SW480 (cell line): Measurements from ENCODE around the gene ANKUB1.

Experiments used
- DNase-seq: peaks from one replicate; pipeline ENCODE4 v3.0.0-alpha.2; 2016; ENCODE audit warnings: low spot score

The ANKUB1 gene

DNA sequence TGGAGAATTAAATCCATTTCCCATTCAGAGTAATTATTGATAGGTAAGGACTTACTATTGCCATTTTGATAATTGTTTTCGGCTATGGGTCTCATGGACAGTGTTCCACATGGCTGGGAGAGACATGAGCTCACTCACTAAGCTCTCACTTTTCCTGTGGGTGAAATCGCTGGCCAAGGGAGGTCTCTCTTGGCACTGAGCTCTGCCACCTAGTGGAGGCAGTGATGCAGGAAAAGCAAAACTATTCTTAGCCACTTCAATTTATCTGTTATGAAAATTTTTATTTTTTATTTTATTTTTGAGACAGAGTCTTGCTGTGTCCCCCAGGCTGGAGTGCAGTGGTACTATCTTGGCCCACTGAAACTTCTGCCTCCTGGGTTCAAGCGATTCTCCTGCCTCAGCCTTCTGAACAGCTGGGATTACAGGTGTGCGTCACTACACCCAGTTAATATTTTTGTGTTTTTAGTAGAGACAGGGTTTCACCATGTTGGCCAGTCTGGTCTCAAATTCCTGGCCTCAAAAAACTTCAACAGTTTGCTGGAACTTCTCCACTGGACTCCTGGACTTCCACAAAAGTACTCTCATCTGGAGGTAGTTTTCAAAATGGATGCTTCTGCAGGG, 16.0 kb upstream of the ANKUB1 start:
- DNase-seq: peak; percentile 73

DNA sequence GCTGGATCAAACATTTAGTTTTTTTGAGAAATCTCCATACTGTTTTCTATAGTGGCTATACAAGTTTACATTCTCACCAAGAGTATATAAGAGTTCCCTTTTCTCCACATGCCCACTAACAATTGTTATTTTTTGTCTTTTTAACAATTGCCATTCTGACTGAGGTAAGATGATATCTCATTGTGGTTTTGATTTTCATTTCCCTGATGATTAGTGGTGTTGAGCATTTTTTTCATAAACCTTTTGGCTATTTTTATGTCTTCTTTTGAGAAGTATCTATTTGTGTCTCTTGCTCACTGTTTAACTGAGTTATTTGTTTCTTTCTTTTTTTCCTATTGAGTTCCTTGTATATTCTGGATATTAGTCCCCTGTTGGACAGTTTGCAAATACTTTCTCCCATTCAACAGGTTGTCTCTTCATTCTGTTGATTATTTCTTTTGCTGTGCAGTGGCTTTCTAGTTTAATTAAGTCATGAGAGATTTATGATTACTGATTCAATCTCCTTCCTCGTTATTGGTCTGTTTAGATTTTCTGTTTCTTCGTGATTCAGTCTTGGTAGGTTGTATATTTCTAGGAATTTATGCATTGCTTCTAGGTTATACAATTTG, 13.9 kb upstream of the ANKUB1 start:
- no peak for DNase-seq

GRCh38 chr3:149801639-149802038, 9.3 kb upstream of the ANKUB1 start:
- DNase-seq: no peak

GRCh38 chr3:149801195-149801594, 8.8 kb upstream of the ANKUB1 start:
- DNase-seq: no peak

GRCh38 chr3:149800693-149801092, 8.3 kb upstream of the ANKUB1 start:
- no peak for DNase-seq

DNA sequence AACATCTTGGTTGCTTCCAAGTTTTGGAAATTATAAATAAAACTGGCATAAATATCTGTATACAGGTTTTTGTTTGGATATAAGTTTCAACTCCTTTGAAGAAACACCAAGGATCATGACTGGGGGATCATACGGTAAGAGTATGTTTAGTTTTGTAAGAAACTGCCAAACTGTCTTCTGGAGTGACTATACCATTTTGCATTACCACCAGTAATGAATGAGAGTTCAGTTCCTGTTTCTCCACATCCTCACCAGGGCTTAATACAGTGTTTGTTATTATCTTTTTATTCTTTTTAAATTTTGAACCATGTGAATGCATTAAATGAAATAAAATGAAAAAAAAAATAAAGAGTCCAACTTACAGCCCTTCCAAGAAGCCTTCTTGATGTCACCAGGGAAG, 3.7 kb upstream of the ANKUB1 start:
- DNase-seq: no peak

GRCh38 chr3:149790698-149791097, 1.7 kb downstream of the ANKUB1 start:
- DNase-seq: no peak

- no peak for DNase-seq
Measured at GRCh38 chr3:149790268-149790667, 2.1 kb downstream of the ANKUB1 start.

DNA sequence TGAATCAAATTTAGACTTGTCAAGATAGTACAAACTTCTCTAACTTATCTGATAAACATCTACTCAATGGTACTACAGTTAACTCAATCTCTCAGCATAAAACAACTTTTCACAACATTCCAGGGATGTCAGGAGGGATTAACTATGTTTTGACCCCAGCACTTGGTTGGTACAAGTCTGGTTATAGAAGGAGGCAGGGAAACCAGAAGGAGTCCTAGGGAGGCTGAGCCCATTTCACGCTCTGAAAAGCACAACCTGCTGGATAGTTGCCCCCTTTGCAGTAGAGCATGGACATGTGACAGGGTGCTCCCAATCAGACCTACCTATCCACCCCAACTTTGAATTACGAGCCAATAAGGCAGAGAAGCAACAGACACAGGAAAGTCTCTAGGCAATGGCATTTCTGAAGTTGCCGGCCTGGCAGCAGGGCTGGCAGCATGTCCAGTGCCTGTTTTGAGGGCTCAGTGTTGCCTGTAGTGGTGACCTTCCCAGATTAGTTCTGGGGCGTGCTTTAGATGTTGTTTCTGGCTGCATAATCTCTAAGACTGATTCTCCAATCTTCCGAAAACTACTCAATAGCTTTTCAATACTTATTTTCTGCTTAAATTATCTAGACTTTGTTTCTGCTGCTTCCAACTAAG, 8.2 kb downstream of the ANKUB1 start:
- DNase-seq: no peak

GRCh38 chr3:149783576-149783975, 8.8 kb downstream of the ANKUB1 start:
- peak; percentile 16 for DNase-seq

GRCh38 chr3:149781741-149782140, 10.6 kb downstream of the ANKUB1 start:
- DNase-seq: no peak

GRCh38 chr3:149781211-149781610, 11.1 kb downstream of the ANKUB1 start:
- no peak for DNase-seq

DNA sequence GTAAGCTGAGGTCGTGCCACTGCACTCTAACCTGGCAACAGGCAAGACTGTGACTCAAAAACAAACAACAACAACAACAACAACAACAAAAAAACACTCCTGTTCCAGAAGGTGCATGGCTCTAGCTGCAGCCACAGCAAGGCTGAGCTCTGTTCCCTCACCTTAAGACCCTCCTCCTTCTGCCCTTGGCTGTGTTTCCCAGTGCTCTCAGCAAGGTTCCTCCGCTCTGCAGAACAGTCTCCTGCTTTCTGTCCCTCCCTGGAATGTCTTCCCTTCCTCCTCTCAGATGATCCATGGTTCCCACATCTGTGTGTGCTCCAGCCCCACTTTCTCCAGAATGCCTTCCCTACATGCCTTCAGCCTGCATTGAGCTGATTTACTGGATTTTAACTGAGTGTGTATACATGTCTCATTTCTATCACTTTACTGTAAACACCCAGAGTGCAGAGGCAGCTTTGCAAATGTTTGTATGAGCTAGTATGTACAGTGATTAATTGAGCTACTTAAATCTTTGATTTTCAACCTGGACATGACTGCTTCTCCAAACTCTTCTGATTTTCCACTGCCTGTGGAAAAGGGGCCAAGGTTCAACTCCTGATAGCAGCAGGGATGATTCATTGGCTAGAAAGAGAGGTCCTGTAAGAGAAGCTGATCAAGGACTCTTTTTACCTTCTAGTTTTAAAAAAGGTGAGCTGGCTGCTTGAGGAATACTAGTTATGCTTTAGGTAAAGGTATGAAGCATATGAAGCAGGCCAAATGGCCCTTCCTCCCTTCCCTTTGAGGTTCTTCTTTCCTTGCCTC, 14.7 kb downstream of the ANKUB1 start:
- DNase-seq: no peak

DNA sequence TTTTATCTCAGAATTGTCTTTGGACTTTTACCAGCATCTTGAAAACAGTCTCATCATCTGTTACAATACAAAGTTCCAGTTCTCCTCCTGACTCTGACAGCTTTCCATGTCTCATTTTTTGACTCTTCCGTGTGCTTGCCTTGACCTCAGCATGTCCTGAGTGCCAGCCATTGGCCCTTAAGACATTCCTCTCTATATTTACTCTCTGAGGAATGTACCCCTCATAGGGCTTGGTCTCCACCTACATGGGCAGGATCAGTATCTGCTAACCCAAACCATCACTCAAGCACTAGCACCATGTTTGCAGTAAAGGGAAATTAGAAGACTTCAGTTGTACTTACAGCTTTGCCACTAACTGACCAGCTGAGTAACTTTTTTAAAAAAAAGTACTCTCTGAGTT, 16.2 kb downstream of the ANKUB1 start:
- no peak for DNase-seq

- DNase-seq: no peak
Measured at GRCh38 chr3:149772861-149773260, 19.5 kb downstream of the ANKUB1 start.

DNA sequence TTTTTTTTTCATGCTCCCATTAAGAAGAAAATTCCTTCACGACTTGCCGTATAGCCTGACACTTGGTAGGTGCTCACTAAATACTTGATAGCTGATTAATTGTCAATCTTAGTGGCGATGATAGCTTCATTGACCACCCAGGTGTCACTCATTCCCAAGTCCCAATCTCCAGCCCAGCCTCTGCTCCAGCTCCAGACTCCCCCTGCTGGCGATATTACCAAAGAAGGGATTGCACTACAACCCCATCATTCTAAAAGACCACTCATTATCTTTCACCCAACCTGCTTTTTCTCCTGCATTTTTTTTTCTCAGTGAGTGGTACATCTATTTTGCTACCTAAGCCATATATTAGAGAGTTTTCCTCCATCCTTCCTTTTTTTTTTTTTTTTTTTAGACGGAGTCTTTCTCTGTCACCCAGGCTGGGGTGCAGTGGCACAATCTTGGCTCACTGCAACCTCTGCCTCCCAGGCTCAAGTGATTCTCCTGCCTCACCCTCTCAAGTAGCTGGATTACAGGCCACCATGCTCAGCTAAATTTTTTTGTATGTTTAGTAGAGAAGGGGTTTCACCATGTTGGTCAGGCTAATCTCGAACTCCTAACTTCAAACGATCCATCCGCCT, 20.6 kb downstream of the ANKUB1 start:
- DNase-seq: peak; percentile 45

- DNase-seq: no peak
Measured at GRCh38 chr3:149770246-149770645, 22.1 kb downstream of the ANKUB1 start.

DNA sequence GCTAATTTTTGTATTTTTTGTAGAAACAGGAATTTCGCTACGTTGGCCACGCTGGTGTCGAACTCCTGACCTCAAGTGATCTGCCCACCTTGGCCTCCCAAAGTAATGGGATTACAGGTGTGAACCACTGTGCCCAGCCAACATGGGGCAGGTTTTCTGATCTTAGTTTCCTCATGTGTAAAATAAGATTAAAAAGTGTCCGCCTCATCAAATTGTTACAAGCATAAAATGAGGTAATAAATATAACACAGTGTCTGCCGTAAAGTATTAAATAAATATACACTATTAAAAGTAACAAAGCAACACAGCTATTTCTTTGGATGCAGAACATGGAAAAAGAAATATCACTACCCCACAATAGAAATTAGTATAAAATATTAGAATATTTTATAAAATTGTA, 23.6 kb downstream of the ANKUB1 start:
- DNase-seq: no peak

DNA sequence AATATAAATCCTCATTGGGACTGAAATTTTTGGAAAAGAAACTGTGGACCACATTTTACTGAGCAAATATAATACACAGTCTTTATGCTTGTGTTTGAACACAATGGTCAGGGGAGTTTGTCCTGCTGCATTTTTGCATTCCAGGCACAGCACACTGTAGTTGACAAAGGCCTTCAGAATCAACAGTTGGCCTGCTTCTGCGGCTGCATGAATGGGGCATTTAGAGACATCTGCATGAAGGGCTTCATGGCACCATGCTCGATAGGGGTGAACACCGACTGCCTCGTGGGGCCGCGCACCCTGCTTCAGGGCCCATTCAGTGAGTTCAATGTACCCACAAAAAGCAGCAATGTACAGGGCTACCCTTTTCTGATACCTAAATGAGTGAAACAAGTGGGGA, 24.6 kb downstream of the ANKUB1 start:
- DNase-seq: no peak

- peak; percentile 29 for DNase-seq
Measured at GRCh38 chr3:149765762-149766334, 26.5 kb downstream of the ANKUB1 start.

GRCh38 chr3:149764302-149764701, 28.1 kb downstream of the ANKUB1 start:
- no peak for DNase-seq

- DNase-seq: no peak
Measured at GRCh38 chr3:149763565-149764195, 28.7 kb downstream of the ANKUB1 start.
